Activated CD8-positive, alpha-beta memory T cell treated with anti-CD3 and anti-CD28 coated beads for 48 hours (primary cell): ENCODE data around the gene PPFIBP2.

ENCODE experiments used
- DNase-seq, 3 experiments: peaks; one replicate each; pipeline ENCODE4 v3.0.0-alpha.2; 2020; ENCODE audit warnings: low read depth in 2 of 3, low spot score in 2 of 3

Gene PPFIBP2

DNA sequence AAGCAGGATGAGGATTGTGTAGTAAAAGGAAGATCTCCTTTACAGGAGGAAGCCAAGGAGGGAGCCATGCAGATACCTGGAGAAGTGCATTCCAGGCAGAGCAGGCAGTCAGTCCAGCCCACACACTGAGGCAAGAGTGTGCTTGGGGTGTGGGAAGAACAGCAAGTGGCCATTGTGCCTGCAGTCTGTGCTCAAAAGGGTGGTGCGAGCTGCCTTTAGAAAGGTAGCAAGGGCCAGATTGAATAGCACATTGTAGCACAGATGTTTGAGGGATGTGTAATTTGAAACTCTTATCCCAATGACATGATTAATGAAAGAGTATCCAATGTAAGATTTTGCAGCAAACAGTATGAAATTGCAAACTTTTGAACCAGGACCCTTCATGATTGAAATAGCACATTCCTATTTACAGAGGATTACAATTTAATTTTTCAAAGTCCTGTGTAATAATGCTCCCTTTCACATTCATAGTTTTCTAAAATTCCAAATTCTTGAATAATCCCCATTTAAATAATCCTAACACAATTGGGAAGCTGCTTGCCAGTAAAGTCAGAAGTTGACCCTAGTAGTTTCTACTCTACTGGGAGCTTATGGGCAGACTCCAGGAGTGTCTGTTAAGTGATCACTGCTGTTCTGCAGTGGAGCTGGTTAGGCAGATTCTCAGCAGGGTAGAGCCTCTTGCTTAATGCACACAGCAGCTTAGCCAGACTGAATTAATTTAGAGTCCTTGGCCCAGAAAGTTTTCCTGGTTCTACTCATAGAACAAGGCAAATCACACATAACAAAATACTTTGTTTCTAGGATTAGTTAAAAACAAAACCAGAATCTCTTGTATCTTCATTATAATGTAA lies 81.4 kb downstream of the PPFIBP2 start:
- DNase-seq: no peak

DNA sequence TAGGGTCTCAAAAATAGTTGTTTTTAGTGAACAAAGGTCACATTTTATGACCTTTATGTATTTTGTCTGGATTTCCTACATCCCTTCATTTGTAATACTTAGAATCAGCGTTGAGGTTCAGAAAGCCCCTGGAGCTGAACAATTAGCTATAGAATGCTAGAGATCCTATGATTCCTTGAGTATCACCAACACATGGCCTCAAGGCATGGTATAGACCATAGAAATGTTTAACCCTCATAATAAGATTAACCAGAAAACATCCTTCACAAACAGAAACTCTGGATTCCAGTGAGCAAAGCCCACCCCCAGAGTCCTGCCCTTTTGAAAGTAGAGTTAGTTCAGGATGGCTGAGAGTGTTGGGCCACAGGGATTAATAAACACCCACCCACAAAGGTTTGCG lies 82.2 kb downstream of the PPFIBP2 start:
- no peak for DNase-seq

DNA sequence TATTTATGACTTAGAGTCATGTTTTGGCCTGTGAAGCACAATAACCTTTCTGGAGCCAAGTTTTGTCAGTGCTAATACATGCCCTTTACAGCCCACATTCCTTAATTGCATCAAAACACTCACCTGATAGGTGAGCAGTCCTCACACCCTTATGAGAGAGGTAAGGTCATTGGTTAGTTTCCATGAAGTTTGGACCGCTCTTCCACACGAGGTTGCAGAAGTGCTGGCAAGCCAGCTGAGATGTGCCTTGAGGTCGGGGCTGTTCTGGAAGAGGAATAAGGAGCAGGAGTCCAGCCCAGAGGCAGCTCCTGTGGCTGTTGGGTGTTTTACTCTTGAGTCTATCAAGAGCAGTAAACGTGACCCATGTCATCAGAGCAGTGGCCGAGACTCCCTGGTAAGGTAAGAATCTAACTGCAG lies 83.2 kb downstream of the PPFIBP2 start:
- no peak for DNase-seq

DNA sequence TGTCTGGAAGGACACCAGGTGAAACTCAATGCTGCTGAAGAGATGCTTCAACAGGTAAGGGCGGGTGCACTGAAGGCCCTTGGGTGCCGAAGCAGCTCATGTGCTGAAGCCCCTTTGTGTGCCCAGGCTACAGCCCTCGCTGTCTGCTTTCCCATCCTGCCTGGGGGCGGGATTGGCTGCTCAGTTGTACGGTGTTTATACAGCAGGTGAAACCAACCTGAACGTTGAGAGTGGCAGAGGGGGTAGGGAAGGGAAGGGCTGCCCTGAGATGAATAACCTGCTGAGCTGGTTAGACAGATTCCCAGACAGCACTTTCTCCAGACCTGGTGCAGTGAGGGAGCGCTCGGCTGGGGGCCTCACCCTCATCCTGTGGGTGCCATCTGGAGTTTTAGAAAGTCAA lies 83.8 kb downstream of the PPFIBP2 start:
- no peak for DNase-seq

DNA sequence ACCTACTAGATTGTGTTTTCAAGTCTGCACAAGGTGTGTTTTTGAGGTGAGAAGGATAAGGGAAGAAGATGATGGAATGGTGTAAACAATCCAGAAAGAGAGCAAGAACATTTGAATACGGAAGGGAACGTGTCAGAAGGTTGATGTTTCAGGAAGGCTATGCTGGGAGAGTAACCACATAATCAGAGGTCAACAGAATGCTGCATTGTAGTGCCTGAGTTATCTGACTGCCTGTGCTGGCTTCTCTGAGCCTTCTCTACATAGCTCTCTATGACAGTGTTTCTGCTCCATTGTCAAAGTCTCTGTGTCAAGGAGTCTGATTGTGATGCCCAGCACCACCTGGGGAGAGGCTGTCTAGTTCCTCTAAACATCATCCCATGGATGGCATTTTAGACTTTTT lies 85.4 kb downstream of the PPFIBP2 start:
- no peak for DNase-seq

DNA sequence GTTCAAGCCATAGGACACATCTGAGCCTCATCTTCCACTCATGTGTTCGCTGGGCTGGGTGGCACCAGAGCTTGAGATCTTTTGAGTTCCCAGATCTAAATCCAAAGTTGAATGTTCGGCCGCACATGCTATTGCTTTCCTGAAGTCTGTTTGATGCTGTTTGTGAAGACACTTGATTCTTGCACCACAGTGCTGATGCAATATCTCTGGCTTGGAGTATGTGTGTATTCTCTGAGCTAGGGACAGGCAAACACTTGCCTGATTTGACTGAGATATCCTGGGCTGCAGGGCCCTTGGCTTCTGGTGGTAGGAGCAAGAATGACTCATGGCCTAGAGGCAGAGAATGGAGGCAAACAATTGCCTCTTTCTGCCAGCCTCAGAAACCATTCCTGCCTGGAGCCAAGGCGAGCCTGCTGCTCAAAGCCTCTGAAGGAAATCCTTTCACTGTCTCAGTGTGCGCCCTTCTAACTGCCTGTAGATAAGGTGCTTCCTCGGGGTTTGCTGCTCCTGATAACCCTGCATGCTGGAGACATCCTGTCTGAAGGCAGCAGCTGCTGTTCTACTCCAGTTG lies 86.5 kb downstream of the PPFIBP2 start:
- no peak for DNase-seq

DNA sequence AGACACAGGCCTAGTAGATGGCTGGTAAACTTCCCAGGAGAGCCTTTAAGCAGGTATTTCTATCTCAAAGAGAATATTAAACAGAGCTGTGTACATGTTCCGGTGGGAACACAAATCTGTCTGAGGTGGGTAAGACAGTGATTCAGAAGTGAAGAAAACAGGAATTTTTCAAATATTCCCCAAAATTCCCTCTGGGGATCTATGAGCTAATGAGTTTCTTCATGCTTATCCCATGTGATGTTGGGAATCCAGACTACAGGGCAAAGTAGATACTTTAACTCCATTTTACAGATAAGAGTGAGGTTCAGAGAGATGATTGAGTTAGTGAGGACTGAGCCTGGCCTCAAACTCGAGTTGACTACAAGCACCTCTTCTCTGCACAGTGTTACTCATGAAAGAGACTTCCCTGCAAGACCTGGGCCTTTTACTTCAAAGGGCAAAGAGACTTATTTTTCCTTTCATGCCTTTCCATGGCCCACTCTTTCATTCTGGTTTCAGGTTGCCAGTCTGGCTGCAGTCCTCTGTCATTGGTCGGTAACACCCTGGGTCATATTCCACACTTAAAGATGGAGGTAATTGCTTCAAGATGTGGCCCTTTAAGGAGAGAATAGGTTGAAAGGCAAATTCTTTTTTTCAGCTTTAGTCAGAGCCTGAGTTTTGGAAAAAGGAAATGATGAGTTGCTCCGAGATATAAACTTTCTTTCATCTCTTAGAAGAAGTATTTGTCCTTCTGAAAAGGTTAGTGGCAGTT lies 89.4 kb downstream of the PPFIBP2 start:
- no peak for DNase-seq

DNA sequence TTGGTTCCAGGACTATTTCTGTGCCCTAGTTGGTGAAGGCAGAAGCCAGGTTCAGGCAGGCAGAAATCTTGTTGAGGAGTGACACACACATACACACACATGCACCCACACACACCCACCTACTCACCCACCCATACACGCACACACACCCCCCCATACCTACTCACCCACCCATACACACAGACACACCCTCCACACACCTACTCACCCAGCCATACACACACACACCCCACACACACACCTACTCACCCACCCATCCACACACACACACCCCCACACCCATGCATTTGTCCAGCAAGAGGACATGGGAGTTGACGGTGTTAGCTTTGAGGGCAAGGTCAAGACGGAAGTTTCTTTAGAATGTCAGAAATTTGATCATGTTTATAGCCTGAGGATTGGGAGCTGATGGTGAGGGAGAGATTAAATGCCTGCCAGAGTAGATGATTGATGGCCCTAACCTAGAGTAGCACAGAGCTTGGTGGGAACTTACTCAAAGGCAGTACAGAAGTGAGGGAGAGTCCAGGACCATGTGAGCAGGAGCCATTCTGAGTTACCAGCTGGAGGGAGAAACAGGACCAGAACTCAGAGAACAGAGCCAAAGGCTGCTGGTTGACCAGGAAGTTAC lies 90.6 kb downstream of the PPFIBP2 start:
- no peak for DNase-seq

DNA sequence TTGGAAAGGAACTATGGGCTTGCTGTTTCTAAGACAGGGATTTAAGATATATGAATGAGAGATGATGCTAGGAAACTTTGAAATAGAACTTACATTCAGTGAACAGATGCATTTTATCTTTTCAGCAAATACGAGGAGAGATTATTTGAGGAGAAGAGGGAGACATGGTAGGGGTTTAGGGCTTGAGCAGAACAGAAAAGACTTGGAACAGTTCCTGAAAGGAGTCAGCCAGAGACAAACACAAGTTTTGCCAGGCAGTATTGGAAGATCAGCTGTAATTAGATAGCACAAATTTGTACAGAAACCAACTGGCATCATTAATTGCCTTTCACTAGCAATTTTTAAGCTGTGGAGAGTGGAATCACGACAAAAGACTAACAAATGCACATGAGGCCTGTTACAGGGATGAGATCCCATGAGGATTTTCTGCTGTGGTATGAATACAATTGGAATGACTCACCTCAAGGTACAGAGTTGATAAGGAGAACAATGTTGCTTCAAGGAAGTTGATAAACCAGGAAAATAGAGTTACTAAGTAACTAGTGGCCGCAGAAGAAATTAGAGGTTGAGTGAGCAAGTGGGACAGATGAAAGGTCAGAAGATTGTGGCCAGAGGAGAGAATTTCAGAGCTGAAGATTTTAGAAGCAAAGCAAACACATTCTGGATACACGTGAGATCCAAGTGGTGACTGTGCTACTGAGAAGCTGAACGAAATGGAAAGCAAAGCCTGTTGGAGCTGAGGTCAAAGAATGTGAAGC lies 91.6 kb downstream of the PPFIBP2 start:
- no peak for DNase-seq

DNA sequence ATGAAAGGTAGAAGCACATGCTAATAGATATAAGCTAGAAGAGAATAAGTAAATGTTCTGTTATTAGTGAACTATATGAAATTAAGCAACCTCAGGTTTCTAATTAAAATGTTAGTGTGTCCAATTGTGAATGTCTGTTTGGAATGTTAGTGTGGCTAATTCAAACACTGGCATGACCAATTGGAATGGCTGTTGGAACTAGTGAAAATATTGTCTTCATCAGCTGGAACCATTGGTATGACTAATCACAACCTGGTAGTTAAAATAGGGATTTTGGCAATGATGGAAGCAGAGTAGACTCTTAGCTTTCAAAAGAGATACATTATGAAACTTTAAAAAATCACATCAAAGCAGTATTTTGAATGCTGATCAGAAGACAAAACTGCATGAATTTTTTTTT lies 92.7 kb downstream of the PPFIBP2 start:
- DNase-seq: no peak

DNA sequence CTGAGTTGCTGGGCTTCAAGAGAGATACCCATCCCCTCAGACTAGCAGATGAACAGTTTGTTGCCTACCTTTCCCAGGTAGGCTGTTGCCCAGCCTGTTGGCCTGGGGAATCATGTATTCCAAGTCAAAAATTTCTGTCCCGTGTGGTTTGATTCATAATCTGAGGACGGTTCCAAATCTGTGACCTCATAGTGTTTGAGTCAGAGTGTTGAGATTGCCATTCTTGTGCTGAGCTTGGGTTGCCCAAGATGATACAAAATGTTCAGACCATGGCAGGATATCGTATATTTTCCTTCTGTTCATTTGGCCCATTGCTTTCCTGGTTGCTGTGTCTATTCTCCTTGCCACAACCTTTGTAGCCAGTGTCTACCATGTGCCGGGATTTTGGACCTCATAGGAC lies 95.2 kb downstream of the PPFIBP2 start:
- DNase-seq: no peak

DNA sequence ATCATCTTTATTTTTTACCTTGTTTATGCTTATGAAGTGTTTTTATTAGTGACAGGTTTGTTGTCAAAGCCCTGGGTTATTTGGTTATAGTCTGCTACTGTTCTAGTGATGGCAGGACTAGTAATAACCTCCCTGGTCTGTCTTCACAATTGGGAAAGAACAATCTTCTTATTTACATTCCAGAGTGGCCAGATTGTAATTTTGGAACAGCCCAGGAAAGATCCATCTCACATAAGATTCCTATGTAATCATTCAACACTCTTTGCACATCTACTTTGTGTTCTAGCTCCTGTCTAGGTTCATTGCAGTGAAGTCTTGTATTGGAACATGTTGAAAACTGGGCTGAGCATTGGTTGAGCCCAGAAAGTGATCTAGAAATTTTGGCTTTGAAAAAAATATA lies 95.7 kb downstream of the PPFIBP2 start:
- DNase-seq: no peak

DNA sequence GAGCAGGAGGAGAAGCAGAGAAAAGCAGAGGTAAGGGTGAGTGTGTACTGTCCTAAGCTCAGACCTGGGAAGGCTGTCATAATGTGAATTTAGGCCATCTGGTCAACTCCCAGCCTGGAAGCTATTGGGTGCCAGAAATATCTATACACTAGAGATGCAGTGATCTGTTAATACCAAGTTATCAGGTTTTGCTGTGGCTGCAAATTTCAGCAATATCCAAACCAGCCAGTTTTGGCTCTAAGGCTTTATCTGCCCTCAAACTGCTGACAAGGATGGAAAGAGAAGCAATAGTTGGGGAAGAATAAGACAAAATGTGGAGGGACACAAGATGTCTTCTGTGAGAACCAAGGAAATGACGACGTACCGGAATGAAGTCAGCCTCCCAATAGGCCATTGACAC lies 96.6 kb downstream of the PPFIBP2 start:
- no peak for DNase-seq

DNA sequence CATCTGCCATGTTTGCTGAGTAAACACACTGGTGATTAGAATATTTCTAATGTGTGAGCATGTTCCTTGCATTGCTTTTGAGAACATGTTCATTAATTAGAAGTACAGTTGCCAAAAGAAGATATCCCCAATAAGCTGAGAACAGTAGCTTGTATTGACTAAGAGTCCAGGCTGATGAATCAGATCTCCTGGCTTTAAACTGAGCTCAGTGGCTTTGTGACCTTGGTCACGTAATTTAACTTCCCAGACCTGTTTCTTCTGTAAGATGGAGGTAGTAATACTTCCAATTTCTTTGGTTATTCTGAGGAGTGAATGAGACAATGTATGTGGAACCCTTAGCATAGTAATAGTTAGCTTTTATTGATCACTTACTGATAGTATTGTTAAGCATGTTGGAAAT lies 97.6 kb downstream of the PPFIBP2 start:
- DNase-seq: no peak

DNA sequence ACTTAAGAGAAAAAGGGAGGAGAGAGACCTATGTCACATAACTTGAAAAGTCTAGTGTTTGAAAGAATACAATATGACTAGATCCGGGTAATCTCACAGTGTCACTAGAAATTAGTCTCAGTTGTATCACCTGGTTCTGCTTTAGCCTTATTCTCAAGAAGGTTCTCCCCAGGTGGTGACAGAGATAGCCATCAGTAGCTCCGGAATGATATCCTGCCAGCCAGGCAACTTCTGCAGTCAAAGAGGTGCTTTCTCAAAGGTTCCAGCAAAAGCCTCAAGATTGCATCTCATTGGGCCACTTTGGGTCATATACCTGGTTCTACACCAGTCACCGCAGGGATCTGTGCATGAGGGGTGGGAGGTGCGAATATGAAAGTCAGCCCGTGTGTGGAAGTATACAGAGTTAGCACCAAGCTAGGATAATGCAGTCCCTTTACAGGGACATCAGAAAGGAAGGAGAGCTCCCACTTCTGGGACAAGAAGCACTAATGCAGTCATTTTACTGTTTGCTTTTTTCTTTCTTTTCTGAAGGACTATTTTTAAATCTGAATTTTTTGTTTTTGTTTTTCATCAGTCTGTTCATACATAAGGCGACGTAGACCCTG lies 98.4 kb downstream of the PPFIBP2 start:
- DNase-seq: no peak

DNA sequence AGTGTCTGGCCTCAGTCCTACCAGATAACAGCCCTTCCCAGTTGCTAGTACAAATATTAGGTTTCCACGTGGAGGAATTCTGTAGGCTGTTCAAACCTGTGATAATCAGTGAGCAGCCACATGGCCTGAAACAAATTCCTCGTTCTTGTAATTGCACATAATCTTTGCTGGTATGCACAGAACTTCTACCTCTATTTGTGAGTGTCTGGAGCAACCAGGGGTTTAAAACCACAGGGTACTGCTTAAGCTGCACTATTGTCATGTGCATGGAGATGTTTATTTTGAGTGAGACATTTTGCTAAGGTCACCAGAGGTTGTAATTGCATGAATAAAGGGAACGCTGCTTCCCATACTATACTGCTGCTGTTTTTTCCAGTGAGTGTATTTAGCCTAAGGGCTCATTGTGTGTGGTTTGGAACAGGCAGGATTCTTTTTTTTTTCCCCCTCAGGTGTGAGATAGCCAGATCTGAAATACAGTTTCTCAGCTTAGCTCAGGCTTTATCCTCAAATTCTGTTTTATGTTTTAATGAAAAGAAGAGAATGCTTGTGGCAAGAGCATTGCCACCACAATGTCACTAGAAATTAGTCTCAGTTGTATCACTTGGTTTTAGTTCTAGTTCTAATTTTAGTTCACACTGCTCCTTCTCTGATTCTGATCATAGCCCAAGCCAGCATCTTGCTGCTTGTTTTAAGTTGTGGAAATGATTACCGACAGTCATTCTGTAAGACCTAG lies 99.0 kb downstream of the PPFIBP2 start:
- DNase-seq: no peak

DNA sequence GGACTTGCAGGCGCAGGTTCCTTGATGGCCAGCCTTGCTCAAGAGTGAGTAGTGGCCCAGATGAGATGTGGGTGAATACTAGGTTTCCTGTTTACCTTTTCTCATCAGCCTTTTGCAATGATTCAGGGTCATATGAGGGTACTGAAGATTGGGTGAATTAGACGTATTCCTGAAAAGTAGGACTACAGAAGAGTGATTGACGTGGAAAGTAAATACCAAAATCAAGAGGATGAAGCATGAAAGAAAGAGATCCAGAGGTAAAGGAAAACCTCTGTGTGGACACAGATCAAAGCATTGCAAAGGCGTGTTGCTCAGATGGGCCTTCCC lies 99.6 kb downstream of the PPFIBP2 start:
- DNase-seq: no peak

DNA sequence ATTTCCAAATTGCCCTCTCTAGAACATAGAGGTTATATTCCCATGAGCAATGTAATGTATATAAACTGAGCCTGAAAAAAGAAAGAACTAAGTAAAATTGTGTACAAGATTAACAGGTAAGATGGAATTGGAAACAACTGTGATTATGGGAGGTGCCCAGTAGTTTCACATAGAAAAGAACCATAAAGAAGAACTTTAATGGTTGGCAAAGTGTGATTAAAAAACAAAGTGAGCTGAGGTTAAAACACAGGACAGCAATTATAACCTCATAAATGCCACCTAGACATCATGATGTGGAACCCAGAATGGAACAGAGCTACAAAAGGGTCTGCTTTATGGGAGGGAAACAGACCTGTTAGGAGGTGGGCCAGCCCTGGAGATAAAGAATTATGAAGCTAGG lies 100.9 kb downstream of the PPFIBP2 start:
- no peak for DNase-seq

DNA sequence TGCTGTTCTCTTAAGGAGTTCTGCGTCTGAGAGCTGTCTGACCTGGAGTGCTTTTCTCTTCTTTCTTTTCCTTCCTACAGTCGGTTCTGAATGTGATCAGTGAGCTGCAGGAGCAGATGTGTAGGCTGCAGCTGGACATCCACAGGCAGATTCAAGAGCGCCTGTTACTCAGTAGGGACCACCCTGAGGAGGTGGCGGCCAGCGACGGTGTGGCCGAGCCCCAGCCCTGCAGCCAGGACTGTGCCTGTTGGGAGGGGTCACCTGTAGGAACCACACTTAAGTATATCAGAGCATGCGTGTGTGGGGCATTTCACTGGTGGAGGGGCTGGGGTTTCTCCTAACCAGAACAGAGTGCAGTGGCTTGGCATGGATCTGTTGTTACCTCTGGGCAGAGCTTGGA lies 103.2 kb downstream of the PPFIBP2 start:
- DNase-seq: no peak

DNA sequence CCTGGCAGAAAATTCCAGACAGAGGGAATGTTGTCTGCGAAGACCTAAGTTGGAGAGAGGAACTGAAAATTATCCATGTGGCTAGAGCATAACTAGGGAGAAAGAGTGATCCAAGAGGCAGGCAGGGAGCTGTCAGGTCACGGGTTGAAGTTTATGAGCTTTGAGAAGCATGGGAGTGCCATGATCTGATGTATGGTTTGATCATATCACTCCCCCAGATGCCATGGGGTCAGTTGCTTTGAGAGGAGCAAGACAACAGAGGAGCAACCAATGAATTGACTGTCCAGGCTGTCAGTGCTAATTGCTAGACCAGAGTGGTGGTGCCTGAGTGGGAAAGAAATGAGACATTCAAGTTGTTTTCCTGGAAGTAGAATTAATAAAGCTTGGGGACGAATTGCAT lies 105.5 kb downstream of the PPFIBP2 start:
- DNase-seq: no peak
